GM21360 (cell line): ENCODE data around the gene PFKFB2.

ENCODE experiments used
- ATAC-seq: cut with Tn5 transposase; IDR thresholded peaks from one replicate; pipeline ENCODE4 v1.9.1; 2021; ENCODE audit warnings: mild to moderate bottlenecking, moderate library complexity; ENCODE audit not compliant: unreplicated experiment

The PFKFB2 gene

GRCh38 chr1:207063014-207063413 is 9.9 kb downstream of the PFKFB2 start:
- ATAC-seq = no peak

- ATAC-seq = no peak
Measured at GRCh38 chr1:207064561-207064960, 11.5 kb downstream of the PFKFB2 start.

GRCh38 chr1:207067185-207067584 is 14.1 kb downstream of the PFKFB2 start:
- no peak for ATAC-seq

GRCh38 chr1:207067665-207068064 is 14.6 kb downstream of the PFKFB2 start:
- ATAC-seq = no peak

- no peak for ATAC-seq
Measured at GRCh38 chr1:207069061-207069460, 16.0 kb downstream of the PFKFB2 start.

- no peak for ATAC-seq
Measured at GRCh38 chr1:207069858-207070506, 16.9 kb downstream of the PFKFB2 start.

GRCh38 chr1:207070811-207071210 is 17.7 kb downstream of the PFKFB2 start:
- ATAC-seq = no peak

GRCh38 chr1:207071426-207071825 is 18.4 kb downstream of the PFKFB2 start:
- no peak for ATAC-seq

- ATAC-seq = no peak
Measured at GRCh38 chr1:207072233-207072632, 19.2 kb downstream of the PFKFB2 start.

- ATAC-seq = no peak
Measured at GRCh38 chr1:207073906-207074820, 21.1 kb downstream of the PFKFB2 start.

GRCh38 chr1:207076181-207076955 is 23.3 kb downstream of the PFKFB2 start:
- ATAC-seq = no peak

- no peak for ATAC-seq
Measured at GRCh38 chr1:207077012-207077411, 23.9 kb downstream of the PFKFB2 start.

- ATAC-seq = no peak
Measured at GRCh38 chr1:207077470-207078377, 24.6 kb downstream of the PFKFB2 start.

- no peak for ATAC-seq
Measured at GRCh38 chr1:207078578-207079132, 25.6 kb downstream of the PFKFB2 start.

GRCh38 chr1:207079706-207080241 is 26.7 kb downstream of the PFKFB2 start:
- ATAC-seq = no peak

- ATAC-seq = no peak
Measured at GRCh38 chr1:207081088-207081487, 28.0 kb downstream of the PFKFB2 start.

GRCh38 chr1:207081806-207082205 is 28.7 kb downstream of the PFKFB2 start:
- ATAC-seq = no peak

GRCh38 chr1:207084232-207084631 is 31.2 kb downstream of the PFKFB2 start:
- no peak for ATAC-seq

GRCh38 chr1:207084701-207085180 is 31.7 kb downstream of the PFKFB2 start:
- ATAC-seq = peak; percentile 55

GRCh38 chr1:207085887-207086286 is 32.8 kb downstream of the PFKFB2 start:
- no peak for ATAC-seq
